ENCODE data around the gene ARL16.

DNA sequence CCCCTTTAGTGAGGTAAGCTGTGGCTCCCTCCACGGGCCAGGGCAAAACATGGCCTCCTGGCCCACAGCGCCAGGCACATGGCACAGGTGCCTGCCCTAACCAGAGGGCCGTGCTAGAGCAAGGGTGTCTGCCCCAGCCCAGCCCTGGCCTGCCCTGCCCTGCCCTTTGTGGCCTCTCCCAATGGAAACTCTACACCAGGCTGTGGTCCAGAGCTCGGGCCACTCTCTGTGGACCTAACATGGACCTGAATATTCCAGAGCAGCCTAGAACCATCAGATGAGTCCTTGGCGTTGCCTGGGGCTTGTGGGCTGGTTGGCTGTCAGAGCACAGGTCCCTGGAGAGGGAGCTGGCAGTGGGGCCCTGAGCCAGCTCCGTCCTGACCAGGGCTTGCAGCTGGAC is 11.6 kb upstream of the ARL16 start:
- TF ChIP-seq EZH2 (optimal IDR thresholded peaks at IDR 0.05; ENCODE audit: low read depth, low read length) (no peak), EZH2phosphoT487 (IDR thresholded peaks at IDR 0.05; ENCODE audit: low read length) (no peak)
- TF ChIP-seq, protein P1, sequence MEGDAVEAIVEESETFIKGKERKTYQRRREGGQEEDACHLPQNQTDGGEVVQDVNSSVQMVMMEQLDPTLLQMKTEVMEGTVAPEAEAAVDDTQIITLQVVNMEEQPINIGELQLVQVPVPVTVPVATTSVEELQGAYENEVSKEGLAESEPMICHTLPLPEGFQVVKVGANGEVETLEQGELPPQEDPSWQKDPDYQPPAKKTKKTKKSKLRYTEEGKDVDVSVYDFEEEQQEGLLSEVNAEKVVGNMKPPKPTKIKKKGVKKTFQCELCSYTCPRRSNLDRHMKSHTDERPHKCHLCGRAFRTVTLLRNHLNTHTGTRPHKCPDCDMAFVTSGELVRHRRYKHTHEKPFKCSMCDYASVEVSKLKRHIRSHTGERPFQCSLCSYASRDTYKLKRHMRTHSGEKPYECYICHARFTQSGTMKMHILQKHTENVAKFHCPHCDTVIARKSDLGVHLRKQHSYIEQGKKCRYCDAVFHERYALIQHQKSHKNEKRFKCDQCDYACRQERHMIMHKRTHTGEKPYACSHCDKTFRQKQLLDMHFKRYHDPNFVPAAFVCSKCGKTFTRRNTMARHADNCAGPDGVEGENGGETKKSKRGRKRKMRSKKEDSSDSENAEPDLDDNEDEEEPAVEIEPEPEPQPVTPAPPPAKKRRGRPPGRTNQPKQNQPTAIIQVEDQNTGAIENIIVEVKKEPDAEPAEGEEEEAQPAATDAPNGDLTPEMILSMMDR (IDR thresholded peaks at IDR 0.05; ENCODE audit: low read length): no peak
